NCI-H2029 treated with DMSO at 0.1 percent for 48 hours (cell line): ENCODE results near the gene CPZ.
"Not testable (repeated sequence)": the region's sequence is repeated elsewhere in the genome, so short reads cannot be mapped to it uniquely, and the experiment has no call there.

ENCODE experiments used
- DNase-seq: peaks from one replicate; lab custom pipeline; 2025; lab: John Stamatoyannopoulos, UW

Gene CPZ

DNA sequence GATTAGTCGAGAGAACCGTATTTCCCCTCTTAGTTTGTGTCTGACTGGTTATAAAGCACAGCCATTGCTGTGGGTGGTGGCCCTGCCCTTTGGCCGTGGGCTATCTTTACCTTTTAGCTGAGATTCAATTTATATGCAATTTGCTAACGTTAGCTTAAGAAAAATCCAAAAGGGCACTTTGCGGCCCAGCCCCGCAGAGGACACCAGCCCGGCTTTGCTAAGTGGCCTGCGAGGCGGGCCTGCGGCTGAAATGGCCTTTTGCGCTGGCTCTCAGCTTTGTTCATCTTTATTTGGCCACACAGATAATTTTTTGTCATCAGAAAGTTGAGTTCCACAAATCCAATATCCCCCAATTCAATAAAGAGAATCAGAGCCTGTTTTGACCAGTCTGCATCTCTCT, 48.3 kb downstream of the CPZ start:
- DNase-seq: no peak

DNA sequence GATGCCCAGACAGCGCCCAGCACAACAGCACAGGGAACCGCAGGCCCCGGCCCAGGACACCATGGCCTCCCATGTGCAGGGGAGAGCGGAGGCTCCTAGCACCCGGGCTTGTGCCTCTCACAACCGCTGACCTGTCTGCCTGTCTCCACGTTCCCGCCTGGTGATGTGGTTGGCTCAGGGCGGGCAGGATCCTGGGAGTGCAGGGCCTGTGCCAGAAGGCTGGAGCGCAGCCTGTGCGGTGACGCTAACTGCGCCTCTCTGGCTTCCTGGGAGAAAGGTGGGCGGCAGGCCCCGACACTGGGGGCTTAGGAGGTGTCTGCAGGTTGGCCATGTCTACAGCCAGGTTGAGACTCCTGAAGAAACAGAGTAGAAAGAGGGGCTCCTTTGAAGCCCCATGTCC, 48.7 kb downstream of the CPZ start:
- DNase-seq: no peak

DNA sequence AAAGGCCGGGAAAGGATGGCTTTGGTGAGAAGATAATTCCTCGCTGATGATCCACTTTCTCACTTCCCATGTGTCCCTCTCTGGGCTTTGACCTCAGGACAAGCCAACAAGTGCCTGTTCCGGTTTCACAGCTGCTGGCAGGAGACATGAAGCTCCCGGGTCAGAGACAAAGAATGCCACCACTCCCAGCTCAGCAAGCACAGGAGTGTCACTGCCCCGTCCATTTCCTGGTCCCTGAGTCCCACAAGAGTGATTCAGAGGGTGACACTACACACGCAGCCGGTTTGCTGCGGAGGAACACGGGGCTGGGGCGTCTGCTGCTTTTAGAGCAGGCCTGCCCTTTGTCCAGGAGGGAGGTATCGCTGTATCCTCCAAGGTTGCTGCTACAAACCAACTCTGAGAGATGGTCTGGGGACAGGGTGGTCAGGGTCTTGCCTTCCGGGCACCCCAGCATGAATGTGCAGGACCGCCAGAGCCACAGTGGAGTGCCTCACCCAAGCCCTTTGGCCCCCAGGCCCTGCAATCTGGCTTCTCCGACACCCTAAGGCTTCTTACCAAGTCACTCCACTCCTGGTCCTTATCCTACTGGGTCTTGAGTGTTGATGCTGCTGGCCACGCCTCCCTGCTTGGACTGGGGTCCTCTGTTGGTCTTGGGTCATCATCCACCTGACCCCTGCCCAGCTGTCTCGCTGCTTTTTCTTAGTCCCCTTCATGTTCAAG, 49.5 kb downstream of the CPZ start:
- DNase-seq: no peak

DNA sequence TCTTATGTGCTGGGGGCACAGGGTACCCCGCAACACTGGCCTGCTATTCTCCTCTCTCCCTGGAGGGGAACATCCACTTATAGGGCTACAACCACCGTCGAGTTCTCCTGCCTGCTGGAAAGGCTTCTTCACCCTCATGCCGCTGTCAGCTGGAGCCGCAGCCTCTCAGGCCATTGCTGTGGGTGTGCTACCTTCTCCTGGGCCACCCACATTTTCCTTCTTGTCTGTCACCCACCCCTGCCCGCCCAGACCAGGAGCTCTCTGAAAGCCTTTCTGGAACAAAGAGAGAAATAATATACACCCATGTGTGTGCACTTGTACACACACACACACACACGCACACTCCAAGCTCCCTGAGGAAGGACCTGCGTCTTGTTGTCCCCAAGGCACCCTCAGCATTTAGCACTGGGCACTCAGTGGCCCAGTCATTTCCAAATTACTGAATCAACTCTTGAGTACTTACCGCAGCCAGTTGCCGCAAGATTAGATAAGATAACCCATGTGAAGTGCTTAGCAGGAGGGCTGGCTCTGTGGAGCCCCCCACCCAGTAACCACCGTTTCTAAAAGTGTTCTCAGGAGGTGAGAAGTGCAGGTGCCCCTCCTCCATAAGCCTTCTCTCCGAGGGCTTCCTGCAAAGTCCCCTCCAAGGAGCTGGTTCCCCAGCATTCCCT, 50.2 kb downstream of the CPZ start:
- no peak for DNase-seq

DNA sequence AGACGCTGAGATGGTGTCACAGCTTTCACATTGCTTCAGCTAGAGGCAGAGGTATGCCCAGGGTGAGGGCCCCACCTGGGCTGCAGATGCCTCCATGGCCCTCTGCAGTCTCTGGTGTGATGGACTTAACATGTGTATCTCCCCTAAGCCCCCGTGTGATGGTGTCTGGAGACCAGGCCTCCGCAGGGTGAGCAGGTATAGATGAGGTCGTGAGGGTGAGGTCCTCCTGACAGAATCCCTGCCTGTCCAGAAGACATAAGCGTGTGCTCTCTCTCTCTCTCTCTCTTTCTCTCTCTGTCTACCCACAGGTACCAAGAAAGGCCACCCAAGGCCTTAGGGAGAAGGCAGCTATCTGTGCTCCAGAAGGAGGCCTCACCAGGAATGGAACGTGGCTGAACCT, 50.9 kb downstream of the CPZ start:
- no peak for DNase-seq

DNA sequence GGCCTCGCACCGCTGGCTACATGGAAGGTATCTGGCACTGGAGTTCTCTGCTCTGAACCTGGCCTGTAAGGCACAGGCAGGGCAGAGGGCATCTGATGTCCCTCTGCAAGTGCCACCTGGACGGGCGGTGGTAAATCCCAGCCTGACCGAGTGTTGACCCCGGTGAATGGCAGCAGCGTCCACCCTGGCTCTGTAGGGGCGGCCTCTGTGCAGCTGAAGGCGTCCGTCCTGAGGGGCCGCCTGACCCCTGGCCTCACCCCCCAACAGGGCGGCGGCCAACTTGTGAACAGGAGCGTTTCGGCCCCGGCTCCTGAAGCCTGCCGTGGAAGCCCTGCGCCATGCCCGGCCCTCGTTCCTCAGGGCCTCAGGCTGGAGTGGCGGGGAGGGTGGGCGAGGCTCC, 51.4 kb downstream of the CPZ start:
- DNase-seq: no peak

DNA sequence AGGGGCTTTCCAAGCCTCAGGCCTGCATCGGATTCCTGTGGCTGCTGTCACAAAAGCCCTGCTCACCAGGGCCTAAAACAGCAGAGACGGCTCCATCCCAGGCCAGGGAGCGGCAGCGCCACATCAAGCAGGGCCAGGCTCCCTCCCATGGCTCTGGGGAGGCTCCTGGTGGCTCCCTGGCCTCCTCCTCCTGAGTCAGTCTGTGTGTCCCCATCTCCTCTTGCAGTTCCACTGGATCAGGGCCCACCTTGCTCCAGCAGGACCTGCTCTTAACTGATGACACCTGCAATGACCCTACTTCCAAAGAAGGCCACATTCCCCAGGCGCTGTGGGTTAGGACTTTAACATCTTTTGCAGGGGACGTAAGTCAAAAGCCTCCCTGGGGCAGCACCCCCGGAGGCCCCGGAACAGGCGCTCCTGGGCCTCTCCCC, 51.9 kb downstream of the CPZ start:
- no peak for DNase-seq

DNA sequence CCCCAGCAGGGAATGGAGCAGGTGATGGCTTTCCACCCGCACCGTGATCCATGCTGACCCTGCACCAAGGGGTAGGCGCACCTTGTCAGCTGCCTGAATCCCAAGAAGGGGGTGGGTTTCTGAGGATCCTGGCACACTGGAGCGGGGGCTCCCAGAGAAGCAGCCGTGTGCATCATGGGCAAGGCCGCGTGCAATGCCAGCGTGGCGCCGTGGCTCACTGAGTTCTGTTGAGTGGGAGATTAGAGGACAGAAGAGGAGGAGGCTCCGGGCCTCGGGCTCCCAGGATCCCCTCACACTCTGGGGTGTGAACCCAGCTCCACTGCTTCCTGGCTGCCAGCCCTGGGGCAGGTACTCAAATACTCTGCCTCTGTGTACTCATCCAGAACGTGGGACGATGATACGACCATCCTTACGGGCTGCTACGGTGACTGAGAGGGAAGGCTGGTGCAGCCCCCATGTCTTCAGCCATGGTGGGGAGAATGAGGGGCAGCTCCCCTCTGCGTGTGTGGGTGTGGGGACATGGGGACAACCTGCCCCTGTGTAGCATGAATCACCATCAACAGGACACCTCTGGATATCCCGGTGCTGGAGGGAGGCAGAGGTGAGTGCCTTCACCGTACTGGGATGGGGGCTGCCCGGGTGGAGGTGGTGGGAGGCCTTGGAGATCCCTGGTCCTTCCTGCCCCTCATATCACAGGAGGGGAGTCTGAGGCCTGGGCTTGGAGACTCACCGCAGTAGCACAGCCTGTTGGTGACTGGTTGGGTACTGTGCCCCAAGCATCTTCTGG, 52.6 kb downstream of the CPZ start:
- DNase-seq: no peak

DNA sequence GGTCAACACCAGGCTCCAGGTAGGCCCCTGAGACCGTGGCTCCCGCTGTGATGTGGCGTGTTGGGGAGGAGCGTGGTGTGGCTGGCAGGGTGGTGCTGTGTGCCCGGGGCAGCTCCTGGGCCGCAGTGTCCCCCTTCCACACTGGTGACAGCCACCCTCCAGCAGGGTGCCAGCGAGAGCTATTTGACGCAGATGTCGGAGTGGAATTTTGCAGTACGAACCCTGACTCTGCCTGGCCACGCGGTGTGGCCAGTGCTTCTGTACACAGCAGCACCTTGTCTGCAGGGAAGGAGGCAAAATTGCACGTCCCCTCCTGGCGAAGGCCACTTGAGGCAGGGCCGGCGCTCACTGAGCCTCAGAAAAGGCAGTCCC, 53.2 kb downstream of the CPZ start:
- DNase-seq: no peak

DNA sequence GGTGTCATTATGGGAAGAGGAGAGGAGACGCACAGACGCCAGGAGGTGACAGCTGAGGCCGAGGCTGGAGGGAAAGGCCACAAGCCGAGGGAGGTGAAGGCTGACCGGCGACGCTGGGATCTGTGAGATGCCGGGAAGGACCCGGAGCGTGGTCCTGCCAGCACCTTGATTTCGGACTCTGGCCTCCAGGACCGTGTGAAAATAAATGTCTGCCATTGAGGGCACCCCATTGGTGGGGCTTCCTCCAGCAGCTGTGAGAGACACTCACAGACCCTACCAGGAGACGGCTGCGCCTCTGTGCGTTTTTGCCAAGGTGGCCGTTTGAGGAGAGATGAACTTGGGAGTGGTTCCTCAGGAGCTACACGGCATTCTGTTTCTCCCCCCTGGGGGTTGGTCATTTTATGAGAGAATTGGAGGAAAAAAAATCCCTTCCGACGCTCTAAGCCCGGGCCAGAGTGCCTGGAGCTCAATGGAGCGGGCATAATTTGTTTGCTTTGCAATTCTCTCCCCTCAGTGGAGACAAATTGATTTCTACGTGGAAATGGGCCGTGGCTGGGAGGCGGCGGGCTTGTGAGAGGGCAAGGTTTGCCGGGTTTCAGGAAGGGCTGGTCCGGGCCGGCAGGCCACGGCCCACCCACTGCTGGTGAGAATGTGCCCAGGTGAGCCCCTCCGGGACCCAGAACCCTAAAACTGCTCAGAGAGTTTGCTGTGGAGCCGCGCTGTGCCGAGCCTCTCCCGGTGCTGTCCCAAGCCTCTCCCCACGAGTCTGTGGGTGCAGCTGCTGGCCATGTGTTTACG, 53.9 kb downstream of the CPZ start:
- DNase-seq: no peak

DNA sequence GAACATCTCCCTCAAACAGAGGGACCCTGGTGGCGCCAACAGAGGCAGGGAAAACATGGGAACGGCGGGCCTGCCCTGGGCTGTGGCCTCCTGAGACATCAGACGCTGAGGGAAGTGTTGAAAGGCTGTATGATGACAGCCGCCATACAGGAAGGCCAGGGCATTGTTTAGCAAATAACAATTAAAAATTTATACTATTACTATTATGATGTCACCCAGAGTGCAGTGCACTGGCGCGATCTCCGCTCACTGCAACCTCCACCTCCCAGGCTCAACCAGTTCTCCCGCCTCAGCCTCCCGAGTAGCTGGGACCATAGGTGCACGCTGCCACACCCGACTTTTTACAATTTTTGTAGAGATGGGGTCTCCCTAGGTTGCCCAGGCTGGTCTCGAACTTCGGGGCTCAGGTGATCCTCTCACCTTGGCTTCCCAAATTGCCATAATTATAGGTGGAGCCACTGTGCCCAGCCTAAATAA, 54.6 kb downstream of the CPZ start:
- no peak for DNase-seq

DNA sequence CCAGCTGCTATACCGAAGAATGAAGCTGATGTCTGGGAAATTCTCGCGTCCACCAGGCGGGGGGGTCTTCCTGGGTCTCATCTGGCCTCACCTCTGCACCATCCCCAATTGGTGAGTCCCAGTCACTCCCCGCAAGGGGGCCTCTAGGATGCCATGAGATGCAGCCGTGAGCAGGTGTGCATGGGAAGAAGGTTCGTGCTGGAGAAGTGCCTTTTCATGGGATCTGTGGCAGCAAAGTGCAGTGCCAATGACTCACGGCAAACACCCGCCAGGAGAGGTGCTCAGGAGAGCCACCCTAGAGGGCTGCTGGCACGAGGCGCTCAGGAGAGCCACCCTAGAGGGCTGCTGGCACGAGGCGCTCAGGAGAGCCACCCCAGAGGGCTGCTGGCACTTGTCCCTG, 55.1 kb downstream of the CPZ start:
- DNase-seq: no peak

DNA sequence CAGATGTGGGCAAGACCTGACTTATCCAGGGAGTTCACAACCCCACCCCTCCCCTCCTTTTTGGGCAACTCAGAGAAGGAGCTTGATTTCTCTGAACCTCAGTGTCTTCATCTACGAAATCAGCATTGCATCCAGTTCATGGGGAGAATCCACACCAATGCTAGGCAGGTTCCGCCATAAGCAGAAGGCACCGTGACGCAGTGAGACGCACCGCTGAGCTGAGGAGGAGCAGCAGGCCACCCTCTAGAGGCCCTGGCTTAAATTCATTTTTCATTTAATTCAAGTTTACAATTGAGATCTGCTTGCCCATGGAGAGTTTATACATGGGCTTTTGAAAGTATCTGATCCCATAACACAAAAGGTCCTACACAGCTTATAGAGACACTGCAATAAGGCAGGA, 55.7 kb downstream of the CPZ start:
- no peak for DNase-seq

DNA sequence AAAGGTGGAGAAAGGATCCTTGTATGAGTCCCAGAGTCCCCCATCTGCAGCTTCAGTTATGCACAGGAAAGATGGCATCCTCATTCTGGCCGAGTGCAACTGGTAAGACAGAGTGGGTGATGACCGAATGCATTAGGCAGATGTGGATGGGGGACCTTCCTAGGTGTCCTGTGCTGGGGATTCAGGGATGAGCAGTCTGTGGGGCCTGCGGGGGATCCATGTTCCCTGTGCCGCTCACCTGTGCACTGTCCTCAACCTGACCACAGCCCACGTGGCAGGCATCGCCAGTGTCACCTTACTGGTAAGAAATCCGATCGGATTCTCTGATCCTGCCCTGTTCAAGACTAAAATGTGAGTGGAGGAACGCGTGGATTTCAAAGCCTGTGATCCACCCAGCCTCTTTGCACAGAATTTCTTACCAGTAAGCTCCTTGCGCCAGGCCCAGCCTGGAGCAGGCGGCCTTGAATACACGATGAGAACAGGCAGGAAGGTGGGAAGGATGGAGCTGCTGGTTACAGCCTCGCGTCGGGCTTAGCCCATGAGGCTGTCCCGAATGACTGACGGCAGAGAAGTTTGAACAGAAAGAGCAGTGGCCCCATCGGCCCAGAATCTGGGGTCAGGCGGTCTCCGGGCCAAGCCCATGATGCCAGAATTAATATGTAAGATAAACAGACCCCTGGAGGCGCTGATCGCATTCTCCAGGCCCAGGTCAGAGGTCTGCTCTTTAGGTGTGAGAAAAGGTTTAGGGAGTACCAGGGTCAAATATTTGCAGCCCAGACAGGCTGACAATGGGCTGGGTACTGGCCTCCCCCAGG, 56.5 kb downstream of the CPZ start:
- no peak for DNase-seq

DNA sequence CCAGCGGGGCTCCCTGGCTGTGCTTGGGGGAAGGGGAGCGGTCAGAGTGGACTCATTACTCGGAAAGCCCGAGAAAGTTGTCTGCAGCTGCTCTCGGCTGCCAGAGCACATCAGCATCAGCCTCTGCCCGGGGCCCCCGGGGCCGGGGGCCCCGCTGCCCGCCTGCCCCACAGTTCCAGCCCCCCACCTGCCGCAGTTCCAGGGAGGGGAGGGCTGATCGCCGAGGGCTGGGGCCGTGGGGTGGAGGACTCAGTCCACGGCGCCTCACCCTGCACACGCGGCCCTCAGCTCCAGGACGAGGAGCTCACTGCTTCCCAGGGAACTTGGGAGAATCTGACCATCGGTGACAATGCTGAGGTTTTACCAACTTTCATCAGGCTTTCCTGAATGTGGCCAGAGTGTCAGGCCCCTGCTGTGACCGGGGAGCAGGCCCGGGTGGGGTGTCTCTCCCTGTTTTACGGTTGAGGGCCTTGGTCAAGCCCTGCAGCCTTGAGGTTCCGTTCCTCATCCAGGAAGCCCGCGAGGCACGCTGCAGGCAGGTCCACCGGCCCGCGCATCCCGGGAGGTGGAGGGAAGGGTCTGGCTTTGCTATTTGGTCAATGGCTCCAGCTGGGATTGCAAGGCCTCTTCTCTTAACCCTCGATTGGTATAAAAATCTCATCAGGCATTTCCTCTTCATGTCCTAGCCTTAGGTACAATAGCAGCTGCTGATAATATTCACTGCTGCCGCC, 57.2 kb downstream of the CPZ start:
- DNase-seq: no peak

DNA sequence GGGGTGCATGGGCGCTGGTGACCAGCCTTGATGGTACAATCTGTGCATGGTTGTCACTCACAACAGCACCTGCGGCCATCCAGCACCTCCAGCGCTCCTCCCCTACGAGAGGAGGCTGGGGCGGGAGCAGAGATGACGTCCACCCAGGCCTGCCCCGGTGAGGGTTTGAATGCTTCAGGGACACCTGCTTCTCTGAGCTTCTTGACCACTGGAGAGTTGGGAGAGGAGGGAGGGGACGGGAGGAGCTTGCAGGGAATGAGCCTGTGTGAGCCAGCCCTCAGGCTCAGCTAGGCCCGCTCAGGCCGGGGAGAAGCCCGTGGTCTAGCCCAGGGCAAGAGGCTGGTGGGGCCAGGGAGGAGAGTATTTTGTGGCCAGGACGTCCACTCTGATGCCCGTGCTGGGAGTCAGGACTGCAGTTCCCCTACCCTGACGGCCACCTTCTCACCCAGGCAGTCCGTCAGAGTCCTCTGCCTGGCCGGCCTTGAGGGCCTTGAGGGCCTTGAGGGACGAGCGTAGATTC, 59.2 kb downstream of the CPZ start:
- no peak for DNase-seq

DNA sequence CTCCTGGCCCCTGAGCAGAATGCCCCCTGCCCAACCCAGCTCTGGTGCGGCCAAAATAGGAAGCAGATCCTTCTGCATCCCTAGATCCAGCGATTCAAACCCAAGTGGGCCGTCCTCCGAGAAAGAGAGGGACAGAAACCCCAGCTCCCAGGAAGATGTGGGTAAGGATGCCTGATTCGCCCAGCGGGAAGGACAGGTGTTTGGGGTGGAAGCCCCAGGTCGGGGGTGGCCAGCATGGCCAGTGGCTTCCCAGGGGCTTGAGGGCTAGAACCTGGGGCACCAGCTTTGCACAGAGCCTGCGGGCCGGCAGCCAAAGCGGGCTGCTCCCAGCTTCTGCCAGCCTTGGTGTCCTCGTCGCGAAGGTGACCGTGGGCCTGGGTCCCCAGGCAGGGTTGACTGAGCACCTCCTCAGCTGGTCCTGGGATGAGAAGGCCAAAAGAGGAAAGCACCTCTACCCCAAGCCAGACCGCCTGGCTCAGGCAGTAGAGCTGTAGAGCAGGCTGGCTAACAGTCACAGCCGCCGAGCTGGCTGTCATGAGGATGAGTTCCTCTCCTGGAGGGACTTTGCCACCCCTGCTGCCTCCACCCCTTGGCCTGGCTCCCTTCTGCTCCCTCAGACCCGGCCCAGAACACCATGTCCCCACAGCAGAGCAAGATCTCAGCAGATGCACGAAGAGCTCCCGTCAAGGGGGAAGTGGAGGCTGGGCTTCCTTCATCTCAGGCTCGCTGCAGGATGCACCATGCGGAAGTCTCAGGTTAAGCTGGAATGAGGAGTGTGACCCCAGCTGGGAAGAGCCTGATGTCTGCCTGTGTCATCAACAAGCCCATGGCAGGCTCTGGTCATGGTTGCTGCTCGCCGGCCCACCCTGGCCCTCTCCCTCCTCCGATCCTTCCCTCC, 59.9 kb downstream of the CPZ start:
- no peak for DNase-seq

DNA sequence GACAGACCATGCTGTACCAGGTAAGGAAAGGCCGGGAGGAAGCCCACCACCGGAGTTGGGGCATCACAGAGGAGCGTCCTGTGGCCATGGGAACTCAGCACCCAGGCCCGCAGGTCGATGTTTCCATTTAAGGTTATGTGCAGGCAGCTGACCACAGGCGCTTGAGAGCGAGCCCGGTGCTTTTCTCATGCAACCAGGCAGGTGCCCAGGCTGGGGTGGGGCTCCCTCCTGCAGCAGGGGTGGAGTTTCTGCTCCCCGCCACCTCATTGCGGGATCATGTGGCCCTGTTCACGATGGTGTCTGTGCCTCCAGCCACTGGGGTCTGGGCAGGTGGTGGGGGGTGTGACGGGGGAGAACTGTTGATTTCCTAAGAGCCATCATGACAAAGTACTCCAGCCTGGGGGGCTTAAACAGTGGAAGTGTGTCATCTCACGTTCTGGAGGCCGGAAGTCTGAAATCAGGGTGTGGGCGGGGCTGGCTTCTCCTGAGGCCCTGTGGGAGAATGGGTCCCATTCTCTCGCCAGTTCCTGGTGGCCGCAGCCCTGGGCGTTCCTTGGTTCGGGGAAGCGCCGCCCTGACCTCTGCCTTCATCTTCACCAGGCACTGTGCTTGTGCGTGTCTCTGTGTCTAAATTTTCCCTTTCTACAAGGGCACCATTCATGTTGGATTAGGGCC, 60.9 kb downstream of the CPZ start:
- DNase-seq: no peak

DNA sequence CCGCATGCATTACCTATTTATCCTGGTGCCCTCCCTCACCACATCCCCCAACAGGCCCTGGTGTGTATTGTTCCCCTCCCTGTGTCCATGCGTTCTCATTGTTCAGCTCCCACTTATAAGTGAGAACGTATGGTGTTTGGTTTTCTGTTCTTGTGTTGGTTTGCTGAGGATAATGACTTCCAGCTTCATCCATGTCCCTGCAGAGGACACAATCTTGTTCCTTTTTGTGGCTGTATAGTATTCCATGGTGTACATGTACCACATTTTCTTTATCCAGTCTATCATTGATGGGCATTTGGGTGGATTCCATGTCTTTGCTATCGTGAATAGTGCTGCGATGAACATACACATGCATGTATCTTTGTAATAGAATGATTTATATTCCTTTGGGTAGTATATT, 61.6 kb downstream of the CPZ start:
- not testable (repeated sequence) for DNase-seq
